Measurements from ENCODE around the gene PTCD3.

The PTCD3 gene

DNA sequence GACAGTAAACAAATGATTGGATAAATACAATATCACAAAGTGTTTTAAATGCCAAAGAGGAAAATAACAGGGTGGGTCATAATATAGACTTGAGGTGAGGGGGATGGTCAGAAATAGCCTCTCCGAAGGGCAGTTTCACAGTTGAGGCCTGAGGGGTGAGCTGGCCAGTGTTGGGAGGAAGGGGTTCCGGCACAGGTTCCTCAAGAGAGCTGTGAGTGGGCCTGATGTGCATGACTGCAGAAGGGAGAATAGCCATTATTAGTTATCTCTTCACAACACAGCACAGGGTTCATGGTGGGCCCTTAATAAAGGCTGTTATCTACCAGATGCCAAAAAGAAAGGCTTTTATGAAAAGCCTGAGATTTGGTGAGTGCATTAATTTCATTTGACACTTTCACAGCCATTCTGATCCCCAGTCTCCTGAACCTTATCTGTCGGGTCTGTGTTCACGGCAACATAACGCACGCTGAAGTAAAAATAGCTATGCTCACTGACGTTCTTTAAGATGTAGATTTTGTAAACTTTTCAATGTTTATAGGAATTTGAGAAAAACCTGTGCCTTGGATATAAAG is 39.9 kb upstream of the PTCD3 start:
- Histone ChIP-seq H3K27me3 (replicated peaks; ENCODE audit: control insufficient read depth, insufficient read depth, low read length) (no peaks in the 10 kb centered on the region), H3K4me3 (replicated peaks; ENCODE audit: low read depth, low read length) (no peak overlapping the region), H3K36me3 (ENCODE audit: control insufficient read depth, insufficient read depth, low read length) (peaks cover 19% of the 10 kb centered on the region)
- TF ChIP-seq CTCF (IDR thresholded peaks at IDR 0.05; ENCODE audit: insufficient read depth, low read length, poor library complexity, severe bottlenecking) = no peak
- DNase-seq (ENCODE audit: extremely low read depth, insufficient read length) = no peak

GRCh38 chr2:86066915-86067314 is 39.1 kb upstream of the PTCD3 start:
- DNase-seq (ENCODE audit: extremely low read depth, insufficient read length) = no peak
- H3K4me3 ChIP-seq (replicated peaks; ENCODE audit: low read depth, low read length) = no peak overlapping the region
- H3K36me3 ChIP-seq (ENCODE audit: control insufficient read depth, insufficient read depth, low read length) = peaks cover 21% of the 10 kb centered on the region
- H3K27me3 ChIP-seq (replicated peaks; ENCODE audit: control insufficient read depth, insufficient read depth, low read length) = no peaks in the 10 kb centered on the region
- no peak for TF ChIP-seq CTCF (IDR thresholded peaks at IDR 0.05; ENCODE audit: insufficient read depth, low read length, poor library complexity, severe bottlenecking)

- TF ChIP-seq CTCF (IDR thresholded peaks at IDR 0.05; ENCODE audit: insufficient read depth, low read length, poor library complexity, severe bottlenecking) = no peak
- H3K27me3 ChIP-seq (replicated peaks; ENCODE audit: control insufficient read depth, insufficient read depth, low read length) = no peaks in the 10 kb centered on the region
- H3K4me3 ChIP-seq (replicated peaks; ENCODE audit: low read depth, low read length) = no peak overlapping the region
- peaks cover 22% of the 10 kb centered on the region for H3K36me3 ChIP-seq (ENCODE audit: control insufficient read depth, insufficient read depth, low read length)
- DNase-seq (ENCODE audit: extremely low read depth, insufficient read length) = peak; percentile 36
Observed at GRCh38 chr2:86068136-86068588, 37.9 kb upstream of the PTCD3 start.

DNA sequence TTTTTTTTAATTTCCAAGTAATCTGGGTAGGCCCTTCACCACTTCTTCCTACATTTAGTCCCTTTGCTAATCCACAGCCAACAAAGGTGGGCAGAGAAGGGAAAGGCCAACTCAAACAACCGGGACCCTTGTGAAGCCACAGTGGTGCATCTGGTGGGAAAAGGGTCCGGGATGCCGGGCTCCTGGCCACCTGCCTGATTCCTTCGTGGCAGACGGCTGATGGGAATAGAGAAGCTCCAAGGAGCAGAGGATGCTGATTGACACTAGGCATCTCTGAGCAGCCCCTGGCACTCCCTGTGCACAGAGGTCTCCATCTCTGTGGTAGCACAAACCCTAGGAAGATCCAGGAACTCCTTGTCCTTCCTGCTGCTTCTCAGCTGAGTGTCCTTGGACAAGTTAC is 37.4 kb upstream of the PTCD3 start:
- no peak overlapping the region for H3K4me3 ChIP-seq (replicated peaks; ENCODE audit: low read depth, low read length)
- peaks cover 26% of the 10 kb centered on the region for H3K36me3 ChIP-seq (ENCODE audit: control insufficient read depth, insufficient read depth, low read length)
- TF ChIP-seq CTCF (IDR thresholded peaks at IDR 0.05; ENCODE audit: insufficient read depth, low read length, poor library complexity, severe bottlenecking) = no peak
- no peaks in the 10 kb centered on the region for H3K27me3 ChIP-seq (replicated peaks; ENCODE audit: control insufficient read depth, insufficient read depth, low read length)
- no peak for DNase-seq (ENCODE audit: extremely low read depth, insufficient read length)

GRCh38 chr2:86069091-86069685 is 36.8 kb upstream of the PTCD3 start:
- H3K36me3 ChIP-seq (ENCODE audit: control insufficient read depth, insufficient read depth, low read length) = peaks cover 29% of the 10 kb centered on the region
- no peak overlapping the region for H3K4me3 ChIP-seq (replicated peaks; ENCODE audit: low read depth, low read length)
- DNase-seq (ENCODE audit: extremely low read depth, insufficient read length) = no peak
- no peaks in the 10 kb centered on the region for H3K27me3 ChIP-seq (replicated peaks; ENCODE audit: control insufficient read depth, insufficient read depth, low read length)
- no peak for TF ChIP-seq CTCF (IDR thresholded peaks at IDR 0.05; ENCODE audit: insufficient read depth, low read length, poor library complexity, severe bottlenecking)
